DMS53 treated with DMSO at 0.1 percent for 48 hours (cell line): ENCODE data around the gene SH3BP2.

Experiments used
- DNase-seq: peaks from one replicate; lab custom pipeline; 2025; ENCODE audit not compliant: unreplicated experiment; lab: John Stamatoyannopoulos, UW

The SH3BP2 gene

DNA sequence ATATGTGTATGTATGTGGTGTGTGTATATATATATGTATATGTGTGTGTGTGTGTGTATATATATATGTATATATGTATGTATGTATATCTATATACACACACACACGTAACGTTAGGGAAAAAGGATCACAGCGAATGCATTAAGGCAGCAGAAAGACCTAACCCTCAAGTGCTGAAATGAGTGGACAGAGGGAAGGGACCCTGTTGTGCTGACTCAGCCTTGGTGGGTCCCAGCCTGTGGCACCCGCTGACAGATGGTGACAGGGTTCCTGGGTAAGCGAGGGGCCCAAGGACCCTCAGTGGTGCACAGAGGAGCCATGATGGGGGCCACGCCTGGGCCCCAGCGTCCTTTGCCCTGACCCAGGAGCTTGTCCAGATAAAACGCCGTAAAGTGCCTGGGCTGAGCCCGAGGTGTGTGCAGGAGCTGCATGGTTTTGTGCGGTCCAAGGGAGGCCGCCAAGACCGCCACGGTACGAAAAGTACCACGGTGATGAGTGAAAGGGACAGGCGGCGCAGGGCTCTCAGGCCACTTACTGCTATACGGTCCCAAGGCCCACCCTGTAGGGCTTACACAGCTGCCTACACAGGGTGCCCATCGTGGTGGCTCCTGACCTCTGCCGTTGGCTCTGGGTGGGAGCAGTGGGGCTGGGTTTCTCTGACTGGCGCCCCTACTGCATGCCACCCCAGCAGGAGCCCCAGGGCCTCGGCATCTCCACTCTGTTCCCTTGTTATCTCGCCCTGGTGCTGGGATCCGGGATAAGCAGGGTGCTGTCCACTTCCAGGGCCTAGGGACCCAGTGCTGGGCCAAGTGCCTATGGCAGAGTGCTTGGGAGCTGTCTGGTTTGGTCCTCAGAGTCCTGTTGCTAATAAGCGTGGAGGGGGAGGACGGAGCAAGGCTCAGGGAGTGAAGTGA is 10.0 kb downstream of the SH3BP2 start:
- no peak for DNase-seq

DNA sequence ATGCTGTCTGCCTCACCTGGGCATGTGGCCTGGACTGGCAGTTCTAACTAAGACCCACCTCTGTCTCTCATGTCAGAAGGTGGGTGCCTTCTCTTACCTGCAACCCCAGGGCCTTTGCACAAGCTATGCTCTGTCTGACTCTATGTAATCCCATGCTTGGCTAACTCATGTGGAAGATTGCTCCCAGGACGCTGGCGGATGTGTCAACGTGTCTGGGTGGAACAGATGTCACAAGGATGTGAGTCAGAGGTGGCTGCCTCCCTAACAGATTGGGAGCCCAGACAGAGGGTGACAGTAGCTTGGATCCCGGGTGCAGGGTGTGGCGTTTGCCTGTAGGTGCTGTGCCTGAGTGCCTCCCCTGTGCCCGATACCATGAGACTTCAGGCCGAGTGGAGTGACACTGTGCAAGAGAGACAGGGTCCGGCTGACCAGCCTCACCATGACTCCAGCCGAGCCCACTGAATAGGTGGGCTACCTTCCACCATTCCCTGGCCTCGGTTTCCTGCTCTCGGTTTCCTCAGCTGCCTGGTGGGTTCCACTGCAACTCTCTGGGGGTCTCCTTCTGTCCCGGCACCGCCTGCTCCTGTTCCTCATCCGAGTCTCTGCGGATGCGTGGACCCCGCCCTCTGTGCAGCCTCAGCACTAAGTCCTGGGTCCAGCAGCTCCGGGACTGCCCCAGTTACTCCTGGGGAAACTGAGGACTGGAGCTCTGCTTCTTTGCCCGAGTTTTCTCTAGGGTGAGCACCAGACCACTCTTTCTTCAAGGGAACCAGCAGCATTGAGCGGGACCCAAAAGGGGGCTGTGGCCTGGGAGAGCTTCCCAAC is 11.0 kb downstream of the SH3BP2 start:
- DNase-seq = no peak

DNA sequence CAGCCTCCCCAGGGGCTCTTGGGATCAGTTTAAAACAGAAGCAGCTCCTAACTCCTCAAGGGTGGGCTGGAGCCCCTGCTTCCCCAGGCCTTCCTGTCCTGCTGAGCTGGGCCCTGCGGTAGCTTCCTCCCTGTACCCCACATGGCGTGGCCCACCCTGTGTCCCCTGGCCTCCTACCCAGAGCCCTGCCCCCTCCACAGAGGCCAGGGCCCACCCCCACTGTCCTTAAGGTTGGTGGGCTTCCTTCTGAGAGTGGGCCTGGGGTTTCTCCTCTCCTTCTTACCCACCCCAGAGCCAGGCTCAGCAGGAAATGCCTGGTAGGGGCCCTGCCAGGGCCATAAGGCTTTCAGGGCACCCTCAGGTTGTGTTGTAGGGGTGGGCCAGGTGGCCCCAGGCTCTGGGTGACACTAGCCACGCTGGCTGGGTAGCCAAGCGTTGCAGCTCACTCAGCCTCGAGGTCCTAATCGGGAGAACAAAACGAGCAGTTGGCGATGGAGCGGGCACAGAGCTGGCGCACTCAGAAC is 11.6 kb downstream of the SH3BP2 start:
- DNase-seq = no peak

DNA sequence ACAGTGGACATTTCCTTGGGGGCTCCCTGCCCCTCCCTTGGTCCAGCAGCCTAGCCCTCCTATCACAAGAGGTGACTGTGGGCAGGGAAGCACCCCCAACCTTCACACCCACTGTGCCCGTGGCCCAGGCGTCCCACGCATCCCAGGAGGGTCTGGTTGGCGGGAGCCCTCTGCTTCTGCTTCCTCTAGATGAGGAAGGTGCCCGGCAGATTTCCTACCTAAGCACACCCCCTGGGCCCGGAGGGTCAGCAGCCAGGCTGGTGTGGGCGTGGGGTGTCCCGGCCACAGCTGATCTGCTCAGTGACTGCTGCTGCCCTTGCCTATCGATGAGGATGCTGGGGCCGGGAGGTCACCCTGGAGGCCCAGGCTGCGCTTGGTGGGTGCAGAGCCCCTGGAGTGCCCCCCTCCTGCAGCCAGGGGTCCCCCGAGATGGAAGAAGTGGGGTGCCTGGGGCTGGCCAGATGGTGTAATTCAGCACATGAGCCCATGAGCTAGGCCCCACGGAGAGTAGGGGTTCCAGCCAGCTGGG is 12.2 kb downstream of the SH3BP2 start:
- DNase-seq = no peak

DNA sequence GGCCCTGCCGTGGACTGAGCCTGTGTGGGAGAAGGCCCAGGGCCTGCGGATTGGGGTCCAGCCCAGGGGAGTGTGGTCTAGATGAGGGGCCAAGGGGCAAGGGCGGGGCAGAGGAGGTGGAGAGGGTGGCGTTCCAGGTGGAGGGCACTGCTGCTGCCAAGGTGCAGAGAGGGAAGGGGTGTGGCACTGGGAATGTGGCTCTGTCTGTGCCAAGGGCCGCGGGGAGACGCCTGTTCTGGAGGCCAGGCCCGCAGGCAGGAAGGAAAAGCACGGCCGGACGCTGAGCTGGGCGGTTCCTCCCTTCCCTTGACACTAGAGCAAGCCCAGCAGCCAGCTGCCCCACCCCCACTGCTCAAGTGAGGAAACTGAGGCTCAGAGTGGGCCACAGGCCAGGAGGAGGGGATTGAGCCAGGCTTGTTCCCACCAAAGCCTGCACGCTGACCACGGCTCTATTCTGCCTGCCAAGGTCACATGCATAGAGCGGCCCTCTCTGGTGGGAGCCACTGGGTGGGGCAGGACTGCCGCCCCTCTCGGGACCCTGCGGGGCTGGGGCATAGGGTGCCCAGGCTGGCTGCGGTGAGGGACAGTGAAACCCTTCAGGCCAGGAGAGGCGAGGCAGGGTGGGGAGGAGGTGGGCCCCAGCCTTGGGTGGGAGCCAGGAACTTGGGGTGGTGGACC is 13.0 kb downstream of the SH3BP2 start:
- DNase-seq = no peak

DNA sequence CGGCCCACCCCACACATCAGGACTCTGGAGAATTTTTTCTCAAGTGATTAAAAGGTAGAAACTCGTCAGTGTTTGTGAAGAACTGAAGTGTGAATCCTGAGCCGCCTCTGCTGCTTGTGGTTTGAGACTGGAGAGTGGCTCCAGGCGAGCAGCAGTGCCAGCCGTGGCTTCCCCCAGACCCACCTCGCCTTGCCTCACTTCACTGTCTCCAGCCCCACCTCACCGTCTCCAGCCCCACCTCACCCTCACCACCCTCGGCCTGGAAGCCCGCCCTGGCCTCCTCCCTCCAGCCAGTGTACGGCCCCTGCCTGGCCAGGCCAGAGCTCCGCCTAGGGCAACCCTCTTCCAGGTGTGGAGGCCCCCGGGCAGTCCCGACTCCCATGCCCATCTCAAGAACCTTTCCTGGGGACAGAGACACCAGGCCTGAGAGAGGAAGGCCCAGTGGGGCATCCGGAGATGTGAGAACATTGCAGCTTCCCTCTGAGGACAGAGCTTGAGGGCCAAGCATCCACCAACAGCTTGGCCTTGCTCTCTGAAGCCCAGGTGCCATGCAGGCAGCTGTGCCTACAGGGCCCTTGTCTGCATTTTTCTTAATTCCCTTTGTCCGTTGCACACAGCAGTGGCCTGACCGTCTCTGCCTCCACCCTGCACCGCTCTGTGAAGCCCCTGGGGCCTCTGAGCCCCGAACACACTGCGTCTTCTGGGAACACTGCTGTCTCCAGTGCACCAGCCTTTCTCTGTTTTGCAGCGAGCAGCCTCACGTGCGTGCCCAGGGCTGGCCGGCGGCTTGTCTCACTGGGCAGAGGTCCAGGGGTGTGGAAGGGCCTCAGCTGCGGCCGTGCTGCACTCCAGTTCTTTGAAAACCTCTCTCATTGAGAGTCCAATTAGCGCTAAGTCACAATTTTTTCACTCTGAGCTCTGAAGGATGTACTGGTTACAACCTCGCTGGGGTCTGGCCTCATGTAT is 13.8 kb downstream of the SH3BP2 start:
- DNase-seq = no peak

DNA sequence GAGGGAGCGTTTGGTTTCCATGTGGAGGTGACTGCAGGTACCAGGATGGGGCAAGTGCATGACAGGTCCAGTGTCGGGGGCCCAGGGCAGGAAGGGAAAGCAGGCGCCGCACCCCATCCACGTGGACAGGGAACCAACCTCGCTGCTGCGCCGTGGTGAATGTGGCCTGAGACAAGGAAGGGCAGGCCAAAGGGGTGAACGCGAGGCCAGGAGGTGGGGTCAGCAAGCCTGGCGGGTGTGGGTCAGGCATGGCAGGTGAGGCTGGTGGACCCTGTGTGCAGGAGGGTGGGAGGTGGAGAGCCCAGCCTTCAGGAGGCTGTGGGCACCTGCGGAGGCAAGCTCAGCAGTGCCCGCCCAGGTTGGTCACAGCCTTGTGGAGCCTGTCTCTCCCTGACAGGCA is 14.7 kb downstream of the SH3BP2 start:
- no peak for DNase-seq

DNA sequence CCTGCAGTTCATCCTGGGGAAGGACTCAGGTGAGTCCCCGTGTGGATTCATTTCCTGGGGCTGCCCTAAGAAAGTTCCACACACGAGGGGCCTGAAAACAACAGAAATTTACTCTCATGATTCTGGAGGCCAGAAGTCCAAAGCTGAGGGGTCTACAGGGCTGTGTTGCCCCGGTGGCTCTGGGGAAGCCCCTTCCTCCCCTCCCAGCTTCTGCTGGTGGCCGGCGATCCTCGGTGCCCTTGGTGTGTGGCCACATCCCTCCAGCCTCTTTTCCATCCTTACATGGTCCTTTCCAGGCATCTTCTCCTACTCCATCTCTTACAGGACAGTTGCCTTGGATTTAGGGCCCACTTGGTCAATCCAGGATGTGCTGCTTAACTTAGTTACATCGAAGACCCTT is 15.1 kb downstream of the SH3BP2 start:
- no peak for DNase-seq

DNA sequence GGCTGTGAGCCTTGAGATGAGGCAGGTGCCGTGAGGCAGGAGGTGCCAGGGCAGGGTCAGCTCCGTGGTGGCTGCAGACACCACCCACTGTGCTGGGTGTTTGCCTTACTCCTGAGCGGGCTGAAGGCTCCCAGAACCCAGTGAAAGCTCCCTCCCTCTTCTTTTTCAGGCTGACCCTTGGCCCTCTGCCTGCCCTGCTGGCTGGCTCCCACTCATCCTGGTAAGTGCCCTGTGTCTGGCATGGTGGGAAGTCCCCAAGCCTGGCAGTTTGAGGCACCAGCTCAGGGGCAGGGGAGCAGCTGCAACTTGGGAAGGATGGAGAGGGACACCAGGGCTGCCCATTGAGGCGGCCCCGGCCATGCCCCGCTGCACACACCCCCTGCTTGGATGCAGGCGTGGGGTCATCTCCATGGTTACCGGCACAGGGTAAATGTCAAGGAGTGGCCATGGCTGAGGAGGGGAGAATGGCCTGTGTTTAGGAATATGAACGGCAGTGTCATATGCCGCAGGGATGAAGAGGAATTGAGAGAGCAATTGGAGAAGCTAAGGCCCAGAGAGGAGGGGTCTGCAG is 16.8 kb downstream of the SH3BP2 start:
- no peak for DNase-seq

DNA sequence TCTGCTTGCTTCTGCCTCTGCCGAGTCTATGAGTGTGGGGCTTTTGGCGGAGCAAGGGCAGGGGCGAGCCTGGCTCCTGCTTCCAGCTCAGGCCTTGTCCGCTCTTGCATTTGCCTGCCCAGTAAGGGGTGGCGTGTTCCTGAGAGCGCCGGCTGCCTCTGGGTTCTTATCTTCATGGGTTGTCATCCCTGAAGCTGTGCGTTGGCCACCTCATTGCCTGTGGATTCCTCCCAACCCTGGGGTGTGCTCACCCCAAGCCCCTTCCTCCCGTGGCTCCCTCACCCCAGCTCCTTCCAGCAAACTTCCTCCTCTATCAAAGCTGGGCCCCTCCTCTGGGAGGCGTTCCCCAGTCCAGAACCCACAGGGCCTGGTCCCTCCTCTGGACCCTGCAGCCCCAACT is 17.5 kb downstream of the SH3BP2 start:
- DNase-seq = no peak

DNA sequence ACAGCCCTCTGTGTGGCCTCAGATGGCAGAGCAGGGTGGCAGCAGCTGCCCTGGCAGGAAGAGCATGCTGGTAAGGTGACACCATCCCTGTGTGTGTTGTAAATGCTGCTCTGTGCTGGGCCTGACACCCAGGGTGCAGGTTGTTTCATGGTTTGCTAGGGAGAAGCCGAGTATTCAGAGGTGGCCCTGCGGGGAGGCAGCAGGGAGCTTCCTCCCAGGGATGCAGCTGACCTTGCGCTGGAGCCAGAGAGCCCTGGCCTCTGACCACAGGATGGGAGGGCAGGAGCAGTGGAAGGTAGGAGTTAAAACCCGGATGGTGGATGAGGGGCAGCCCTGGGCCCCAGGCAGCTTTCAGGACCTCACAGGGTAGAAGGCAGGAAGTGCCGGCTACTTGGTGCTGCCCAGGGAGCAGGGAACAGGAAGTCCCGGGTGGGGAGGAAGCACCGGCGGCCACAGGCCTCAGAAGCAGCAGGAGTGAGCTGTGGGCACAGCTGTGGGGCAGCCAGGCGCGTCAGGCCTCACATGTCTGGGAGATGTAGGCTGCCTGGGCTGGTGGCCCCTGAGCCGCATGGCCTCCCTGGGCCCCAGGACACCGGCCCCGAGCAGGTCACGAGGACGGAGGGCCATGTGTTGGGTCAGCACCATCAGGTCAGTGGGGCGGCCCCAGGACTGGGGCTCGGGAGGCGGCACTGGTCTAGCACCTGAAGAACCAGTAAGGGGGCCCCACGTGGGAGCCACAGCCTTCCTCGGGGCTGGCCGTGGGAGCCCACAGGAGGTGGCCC is 19.1 kb downstream of the SH3BP2 start:
- DNase-seq = peak; percentile 57

DNA sequence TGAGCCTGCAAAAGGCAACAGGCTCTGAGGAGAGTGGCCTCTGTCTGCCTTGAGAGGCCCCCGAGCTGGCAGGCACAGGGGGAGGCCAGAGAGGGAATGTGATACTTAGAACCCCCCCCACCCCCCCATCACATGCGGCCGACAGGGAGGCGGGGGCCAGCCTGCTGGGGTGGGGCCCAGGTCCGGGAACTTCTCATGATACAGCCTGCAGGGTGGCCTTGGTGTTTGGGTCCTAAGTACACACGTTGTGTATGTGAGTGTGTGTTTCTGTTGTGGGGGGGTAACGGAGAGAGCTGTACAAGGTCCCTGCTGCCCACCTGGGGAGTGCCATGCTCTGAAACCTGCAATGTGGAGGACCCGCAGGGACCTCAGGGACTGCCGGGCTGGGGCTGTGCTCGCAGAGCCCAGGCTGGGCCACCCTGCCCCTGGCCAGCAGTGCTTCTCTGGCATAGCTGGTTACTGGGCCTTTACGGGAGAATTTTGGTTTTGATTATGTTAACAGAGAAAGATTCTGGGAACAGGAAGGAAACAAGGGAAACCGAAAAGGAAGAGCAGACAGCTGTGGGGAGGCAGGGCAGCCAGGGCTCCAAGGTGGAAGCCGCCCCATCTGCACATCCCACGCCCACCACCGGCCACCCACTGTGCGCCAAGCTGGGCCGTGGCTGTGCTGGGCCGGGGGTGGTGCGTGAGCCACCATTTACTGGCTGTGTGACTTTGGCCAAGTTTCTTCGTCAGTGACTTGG is 19.9 kb downstream of the SH3BP2 start:
- DNase-seq = no peak

DNA sequence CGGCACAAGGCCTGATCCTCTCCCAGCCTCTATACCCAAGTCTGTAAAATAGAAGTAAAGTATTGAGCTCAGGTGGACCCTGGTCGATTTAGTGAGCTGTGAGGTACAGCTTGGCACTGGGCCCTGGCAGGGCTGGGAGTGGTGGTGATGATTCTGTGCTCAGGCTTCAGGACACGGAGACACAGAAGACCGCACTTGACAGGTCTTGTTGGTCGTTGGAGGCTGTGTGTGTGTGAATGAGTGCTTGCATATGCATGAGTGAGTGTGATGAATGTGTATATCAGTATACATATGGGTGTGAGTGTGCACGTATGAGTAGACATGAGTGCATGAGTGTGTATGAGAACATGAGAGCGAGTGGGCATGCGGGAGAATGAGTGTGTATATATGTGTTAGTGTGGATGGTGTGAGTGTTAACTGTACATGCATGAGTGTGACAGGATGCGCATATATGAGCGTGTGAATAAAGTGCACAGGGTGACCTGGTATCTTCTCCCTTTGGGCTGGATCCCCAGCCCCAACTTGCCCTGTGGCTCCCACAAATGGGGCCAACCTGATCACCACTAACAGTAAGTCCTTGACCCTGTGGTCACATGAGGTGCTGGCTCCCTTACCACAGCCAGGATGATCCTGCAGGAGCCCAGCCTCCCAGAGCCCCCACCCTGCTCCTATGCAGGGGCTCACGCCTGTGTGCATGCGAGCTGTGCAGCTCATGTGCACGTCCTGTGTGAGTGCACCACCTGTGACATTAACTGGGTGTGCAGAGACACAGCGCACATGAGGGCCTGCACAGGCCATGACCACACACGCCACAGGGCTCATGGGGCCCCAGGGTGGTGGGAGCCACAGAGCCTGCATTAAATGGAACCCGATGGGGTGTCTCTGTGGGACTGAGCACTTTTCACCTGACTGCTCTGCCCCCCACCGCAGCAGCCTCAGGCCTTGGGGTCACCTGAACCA is 20.8 kb downstream of the SH3BP2 start:
- DNase-seq = no peak

DNA sequence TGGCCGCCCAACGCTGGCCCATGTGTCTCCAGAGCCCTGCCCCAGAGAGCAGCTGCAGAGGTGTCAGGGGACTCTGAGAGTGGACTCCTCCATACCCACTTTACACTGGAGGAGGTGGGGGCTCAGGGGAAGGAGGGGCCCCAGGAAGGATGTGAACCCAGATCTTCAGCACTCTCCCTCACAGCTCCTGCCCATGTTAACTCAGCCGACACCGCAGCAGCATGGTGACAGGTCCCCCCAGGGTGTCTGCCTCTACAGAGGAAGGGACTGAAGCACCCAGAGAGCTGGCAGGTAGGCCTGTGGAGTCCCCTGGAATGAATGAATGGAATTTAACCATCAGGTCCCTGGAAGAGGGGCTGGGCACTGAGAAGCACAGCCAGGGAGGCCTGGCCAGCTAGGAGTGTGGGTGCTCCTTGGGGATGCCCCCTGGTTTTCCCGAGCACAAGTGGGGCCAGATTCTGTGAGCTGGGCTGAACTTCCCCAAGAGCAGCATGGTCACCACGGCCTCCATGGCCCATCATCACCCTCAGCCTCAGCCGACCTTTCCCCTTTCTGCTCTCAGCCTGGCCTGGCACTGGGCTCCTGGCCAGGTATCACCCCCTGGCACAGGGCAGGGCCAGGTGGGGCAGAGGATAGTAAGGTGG is 21.9 kb downstream of the SH3BP2 start:
- no peak for DNase-seq

DNA sequence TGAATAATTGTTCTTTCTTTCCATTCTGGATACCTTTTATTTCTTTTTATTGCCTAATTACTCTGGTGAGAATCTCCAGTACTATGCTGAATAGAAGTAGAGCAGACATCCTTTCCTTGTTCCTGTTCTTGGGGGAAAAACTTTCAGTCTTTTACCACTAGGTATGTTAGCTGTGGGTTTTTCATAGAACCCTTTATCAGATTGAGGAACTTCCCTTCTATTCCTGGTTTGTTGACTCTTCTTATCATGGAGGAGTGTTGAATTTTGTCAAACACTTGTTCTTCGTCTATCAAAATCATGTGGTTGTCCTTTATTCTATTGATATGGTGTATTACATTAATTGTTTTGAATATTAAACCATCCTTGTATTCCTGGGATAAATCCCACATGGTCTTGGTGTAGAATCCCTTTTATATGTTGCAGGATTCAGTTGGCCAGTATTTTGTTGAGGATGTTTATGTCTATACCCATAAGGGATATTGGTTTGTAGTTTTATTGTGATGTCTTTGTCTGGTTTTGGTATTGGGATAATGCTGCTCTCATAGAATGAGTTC is 23.6 kb downstream of the SH3BP2 start:
- no peak for DNase-seq

DNA sequence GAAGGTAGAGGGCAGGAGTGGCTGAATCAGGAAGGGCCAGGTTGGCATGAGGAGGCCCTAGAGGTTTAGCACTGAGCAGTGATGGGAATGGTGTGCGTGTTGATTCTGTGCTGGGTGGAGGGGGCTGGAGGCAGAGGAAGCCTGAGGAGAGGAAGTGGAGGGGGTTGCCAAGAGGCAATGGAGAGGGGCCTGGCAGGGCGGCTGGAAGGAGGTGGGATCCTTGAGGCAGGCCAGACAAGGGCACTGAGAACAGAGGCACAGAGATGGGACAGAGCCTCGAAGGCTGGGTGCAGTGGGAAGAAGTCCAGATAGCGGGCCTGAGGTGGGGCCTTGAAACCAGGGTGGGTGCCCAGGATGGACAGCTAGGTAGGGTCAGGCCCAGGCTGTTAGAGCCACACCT is 24.3 kb downstream of the SH3BP2 start:
- DNase-seq = no peak
